Esophagus (tissue), 2 donors: Measurements from ENCODE around the gene NLGN1. TPM values are rescaled to one million over a fixed set of nuclear protein-coding genes. Genes with fewer than 3 reads are reported as not detected.
"Not testable (repeated sequence)": the region's sequence is repeated elsewhere in the genome, so short reads cannot be mapped to it uniquely, and the experiment has no call there.

Experiments used
- H3K27ac ChIP-seq, 2 donors: one replicate each; pipeline ENCODE4 v1.5.1; 2013; ENCODE audit warnings: low read depth in 2 of 2, mild to moderate bottlenecking in 2 of 2, inconsistent platforms in 1 of 2, low read length in 1 of 2, moderate library complexity in 1 of 2
- H3K27me3 ChIP-seq, 2 donors: one replicate each; pipeline ENCODE4 v1.6.1; 2013; ENCODE audit warnings: low read length in 2 of 2, control low read depth in 1 of 2, mild to moderate bottlenecking in 1 of 2; ENCODE audit not compliant: insufficient read depth in 2 of 2, control insufficient read depth in 1 of 2
- H3K36me3 ChIP-seq, 2 donors: one replicate each; pipeline ENCODE4 v1.6.1; 2013; ENCODE audit warnings: low read length in 1 of 2; ENCODE audit not compliant: control insufficient read depth in 2 of 2, insufficient read depth in 2 of 2
- H3K4me1 ChIP-seq, 2 donors: one replicate each; pipeline ENCODE4 v1.6.1; 2013; ENCODE audit warnings: low read length in 1 of 2; ENCODE audit not compliant: control insufficient read depth in 2 of 2, insufficient read depth in 2 of 2
- H3K4me3 ChIP-seq, 2 donors: one replicate each; pipeline ENCODE4 v1.5.1; 2013; ENCODE audit warnings: low read length in 2 of 2, mild to moderate bottlenecking in 2 of 2, low read depth in 1 of 2, moderate library complexity in 1 of 2
- H3K9me3 ChIP-seq, 2 donors: one replicate each; pipeline ENCODE4 v1.6.1; 2013; ENCODE audit warnings: mild to moderate bottlenecking in 2 of 2, low read depth in 1 of 2, low read length in 1 of 2, moderate library complexity in 1 of 2; ENCODE audit not compliant: control insufficient read depth in 2 of 2, insufficient read depth in 1 of 2
- WGBS, 2 donors: extraction: QIAGEN DNeasy Blood & Tissue Kit; methylation state at CpG; one replicate each; pipeline ENCODE4 v1.1.7; 2013; 5-methylcytosine and 5-hydroxymethylcytosine counted together
- polyA plus RNA-seq, 2 donors: library from polyadenylated mRNA; stranded (reverse); fragments of 200-250 nt; gene quantifications; one replicate each; pipeline ENCODE4 v1.2.3, GENCODE V29; 2013
- donor health status: healthy with polysubstance abuse.
- donor health status: Bipolar disorder and iron deficiency.

The NLGN1 gene
- polyA plus RNA-seq, 2 donors: 0.26 to 0.46 TPM

DNA sequence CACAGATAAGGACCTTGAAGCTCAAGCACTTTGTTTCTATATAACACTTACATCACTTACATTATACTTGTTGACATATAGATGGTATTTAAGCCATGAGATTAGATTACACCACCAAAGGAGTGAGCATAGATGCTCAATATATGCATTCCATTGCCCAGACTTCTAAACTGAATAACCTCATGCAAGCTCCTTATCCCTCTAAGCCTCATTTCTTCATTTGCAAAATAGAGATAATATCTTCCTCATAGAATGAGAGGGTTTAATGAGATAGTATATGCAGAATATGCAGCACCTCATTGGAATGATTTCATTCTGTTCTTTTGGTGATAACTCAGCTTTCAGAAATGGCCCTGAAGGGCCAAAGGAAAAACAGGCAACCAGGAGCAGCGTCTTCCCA, 18.5 kb downstream of the NLGN1 start:
- Histone ChIP-seq H3K4me3 (no peak overlapping the region), H3K4me1 (no peaks in the 10 kb centered on the region), H3K36me3 (no peaks in the 10 kb centered on the region), H3K9me3 (no peaks in the 10 kb centered on the region), H3K27ac (no peak overlapping the region), H3K27me3 (no peaks in the 10 kb centered on the region)
- WGBS, 2 donors: 84 to 87% methylated on average over 1 of the region's 1 CpG

DNA sequence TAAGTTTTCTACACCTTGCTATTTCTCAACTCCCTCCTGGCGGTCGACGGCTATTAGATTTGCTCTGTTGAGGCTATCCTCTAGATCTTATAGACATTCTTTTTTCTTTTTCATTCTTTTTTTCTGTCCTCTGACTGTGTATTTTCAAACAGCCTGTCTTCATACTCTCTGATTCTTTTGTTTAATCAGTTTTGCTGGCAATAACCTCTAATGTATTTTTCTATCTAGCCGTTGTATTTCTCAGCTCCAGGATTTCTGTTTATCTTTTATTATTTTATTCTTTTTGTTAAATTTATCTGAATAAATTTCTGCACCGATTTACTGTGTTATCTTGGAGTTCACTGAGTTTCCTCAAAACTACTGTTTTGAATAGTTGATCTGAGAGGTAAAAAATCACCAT, 31.5 kb downstream of the NLGN1 start:
- H3K4me1 ChIP-seq: no peaks in the 10 kb centered on the region
- no peaks in the 10 kb centered on the region for H3K36me3 ChIP-seq
- no peaks in the 10 kb centered on the region for H3K27me3 ChIP-seq
- H3K27ac ChIP-seq: no peak overlapping the region
- 88 to 90% methylated on average over 5 of the region's 5 CpGs for WGBS, 2 donors
- peaks cover 0 to 3% of the 10 kb centered on the region in 2 donors for H3K9me3 ChIP-seq
- no peak overlapping the region for H3K4me3 ChIP-seq

DNA sequence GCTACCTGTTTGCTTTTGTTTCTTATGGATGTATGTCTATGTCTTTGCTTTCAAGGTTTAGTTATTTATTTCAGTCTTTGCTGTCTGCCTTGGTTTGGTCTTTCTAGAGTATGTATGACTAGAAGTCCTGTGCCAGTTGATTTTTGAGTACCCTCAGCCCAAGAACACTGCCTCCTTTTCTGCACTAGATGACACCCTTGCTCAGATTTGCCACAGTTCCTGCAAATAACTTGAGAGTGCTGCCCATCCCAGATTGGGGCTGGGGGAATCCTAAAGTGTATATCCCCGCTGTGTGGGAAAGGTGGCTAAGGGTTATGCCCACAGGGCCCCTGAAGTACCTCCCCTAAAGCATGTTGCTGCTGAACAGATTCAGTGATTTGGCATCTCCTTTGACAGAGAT, 32.0 kb downstream of the NLGN1 start:
- H3K4me3 ChIP-seq: no peak overlapping the region
- H3K9me3 ChIP-seq: peaks cover 0 to 3% of the 10 kb centered on the region in 2 donors
- H3K4me1 ChIP-seq: no peaks in the 10 kb centered on the region
- no peaks in the 10 kb centered on the region for H3K27me3 ChIP-seq
- WGBS, 2 donors: 60 to 82% methylated on average over 1 of the region's 1 CpG
- no peak overlapping the region for H3K27ac ChIP-seq
- no peaks in the 10 kb centered on the region for H3K36me3 ChIP-seq

DNA sequence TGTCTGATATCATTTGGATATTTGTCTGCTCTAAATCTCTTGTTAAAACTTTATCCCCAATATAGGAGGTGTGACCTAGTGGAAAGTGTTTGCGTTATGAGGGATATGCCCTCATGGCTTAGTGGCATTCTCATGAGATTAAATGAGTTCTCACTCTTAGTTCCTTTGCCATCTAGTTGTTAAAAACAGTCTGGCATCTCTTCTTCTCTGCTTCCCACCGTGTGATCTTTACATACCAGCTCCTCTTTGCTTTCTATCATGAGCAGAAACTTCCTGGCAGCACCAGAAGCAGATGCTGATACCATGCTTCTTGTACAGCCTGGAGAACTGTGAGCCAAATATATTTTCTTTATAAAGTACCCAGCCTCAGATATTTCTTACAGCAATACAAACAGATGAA, 33.0 kb downstream of the NLGN1 start:
- H3K4me1 ChIP-seq: no peaks in the 10 kb centered on the region
- H3K36me3 ChIP-seq: no peaks in the 10 kb centered on the region
- H3K27me3 ChIP-seq: no peaks in the 10 kb centered on the region
- H3K27ac ChIP-seq: no peak overlapping the region
- H3K4me3 ChIP-seq: no peak overlapping the region
- H3K9me3 ChIP-seq: peaks cover 0 to 3% of the 10 kb centered on the region in 2 donors
- WGBS, 2 donors: 55 to 62% methylated on average over 2 of the region's 2 CpGs

DNA sequence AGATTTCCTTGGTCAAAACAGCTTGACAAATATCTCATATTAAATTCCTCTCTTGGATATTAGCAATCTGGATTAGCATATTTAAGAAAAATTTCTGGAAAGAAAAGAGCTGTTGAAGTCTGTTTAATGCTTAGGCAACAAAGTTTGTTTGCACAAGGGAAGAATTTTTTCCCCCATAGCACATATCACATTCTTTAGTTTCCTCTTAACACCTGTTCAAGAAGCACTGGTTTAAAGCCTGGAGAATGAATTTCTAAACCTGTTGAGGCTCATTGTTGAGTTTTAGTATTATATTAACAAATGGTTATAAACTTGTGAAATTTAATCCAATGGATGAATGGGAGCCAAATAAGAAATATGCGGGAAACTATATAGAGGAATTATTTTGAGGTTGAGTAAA, 41.5 kb downstream of the NLGN1 start:
- Histone ChIP-seq H3K36me3 (no peaks in the 10 kb centered on the region), H3K4me1 (no peaks in the 10 kb centered on the region), H3K9me3 (no peaks in the 10 kb centered on the region), H3K27ac (no peak overlapping the region), H3K4me3 (no peak overlapping the region), H3K27me3 (no peaks in the 10 kb centered on the region)
- 47 to 77% methylated on average over 1 of the region's 1 CpG for WGBS, 2 donors

DNA sequence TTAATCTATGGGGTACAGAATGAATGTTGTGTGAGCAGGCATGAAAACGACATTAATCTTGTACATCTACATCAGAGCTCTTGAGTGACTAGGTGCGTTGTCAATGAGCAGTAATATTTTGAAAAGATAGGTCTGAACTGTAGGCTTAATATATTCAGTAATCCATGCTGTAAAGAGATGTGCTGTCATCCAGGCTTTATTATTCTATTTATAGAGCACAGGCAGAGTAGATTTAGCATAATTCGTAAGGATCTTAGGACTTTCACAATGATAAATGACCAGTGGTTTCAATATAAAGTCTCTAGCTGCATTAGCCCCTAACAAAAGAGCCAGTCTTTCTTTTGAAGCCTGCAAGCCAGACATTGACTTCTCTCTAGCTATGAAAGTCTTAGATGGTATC, 43.0 kb downstream of the NLGN1 start:
- Histone ChIP-seq H3K9me3 (no peaks in the 10 kb centered on the region), H3K4me1 (no peaks in the 10 kb centered on the region), H3K27ac (no peak overlapping the region), H3K4me3 (no peak overlapping the region), H3K36me3 (no peaks in the 10 kb centered on the region), H3K27me3 (no peaks in the 10 kb centered on the region)
- WGBS, 2 donors: 70 to 77% methylated on average over 3 of the region's 3 CpGs

DNA sequence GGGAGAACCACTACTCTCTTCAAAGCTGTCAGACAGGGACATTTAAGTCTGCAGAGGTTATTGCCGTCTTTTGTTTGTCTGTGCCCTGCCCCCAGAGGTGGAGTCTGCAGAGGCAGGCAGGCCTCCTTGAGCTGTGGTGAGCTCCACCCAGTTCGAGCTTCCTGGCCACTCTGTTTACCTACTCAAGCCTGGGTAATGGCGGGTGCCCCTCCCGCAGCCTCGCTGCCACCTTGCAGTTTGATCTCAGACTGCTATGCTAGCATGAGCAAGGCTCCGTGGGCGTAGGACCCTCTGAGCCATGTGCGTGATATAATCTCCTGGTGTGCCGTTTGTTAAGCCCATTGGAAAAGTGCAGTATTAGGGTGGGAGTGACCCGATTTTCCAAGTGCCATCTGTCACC, 54.0 kb downstream of the NLGN1 start:
- H3K9me3 ChIP-seq, H3K27me3 ChIP-seq, H3K36me3 ChIP-seq, H3K27ac ChIP-seq, H3K4me3 ChIP-seq, H3K4me1 ChIP-seq: not testable (repeated sequence)
- 87 to 89% methylated on average over 10 of the region's 10 CpGs for WGBS, 2 donors

DNA sequence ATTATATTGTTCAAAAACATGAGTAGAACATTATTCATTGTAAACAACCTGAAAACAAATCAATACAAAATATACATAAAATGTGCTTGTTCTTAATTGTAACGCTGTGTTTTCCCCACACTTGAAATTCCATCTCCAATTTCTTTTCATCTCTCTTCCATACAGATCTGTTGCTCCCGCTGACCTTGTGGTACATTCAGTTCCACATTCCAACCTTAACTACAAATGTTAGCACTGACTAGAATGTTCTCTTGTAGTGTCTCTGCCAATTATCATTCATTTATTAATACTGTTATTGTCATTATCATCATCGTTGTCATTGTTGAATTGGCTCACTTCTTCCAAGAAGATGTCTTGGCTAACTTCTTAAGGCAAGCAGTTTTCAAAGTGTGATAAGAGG, 65.7 kb downstream of the NLGN1 start:
- H3K4me3 ChIP-seq: no peak overlapping the region
- H3K27me3 ChIP-seq: no peaks in the 10 kb centered on the region
- H3K36me3 ChIP-seq: no peaks in the 10 kb centered on the region
- H3K27ac ChIP-seq: no peak overlapping the region
- H3K9me3 ChIP-seq: no peaks in the 10 kb centered on the region
- 76 to 88% methylated on average over 3 of the region's 3 CpGs for WGBS, 2 donors
- H3K4me1 ChIP-seq: no peaks in the 10 kb centered on the region

DNA sequence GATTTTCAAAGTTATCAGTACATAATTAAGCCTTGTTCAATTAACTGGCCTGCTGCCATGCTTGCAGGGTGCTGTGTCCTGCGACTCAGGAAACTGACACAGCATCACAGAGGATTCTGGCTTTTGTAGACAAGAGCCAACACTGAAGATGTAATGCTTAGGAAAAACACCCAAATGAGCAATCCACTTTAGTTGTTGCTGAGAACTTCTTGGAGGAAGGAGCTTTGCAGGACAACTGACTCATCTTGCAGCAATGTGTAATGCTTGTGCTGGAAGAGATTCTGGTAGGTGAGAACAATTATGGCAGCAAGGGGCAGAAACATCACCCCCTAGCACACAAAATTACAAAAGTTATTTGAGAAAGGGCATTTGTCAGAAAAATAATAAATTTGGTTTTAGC, 67.6 kb downstream of the NLGN1 start:
- Histone ChIP-seq H3K4me3 (no peak overlapping the region), H3K4me1 (no peaks in the 10 kb centered on the region), H3K9me3 (no peaks in the 10 kb centered on the region), H3K36me3 (no peaks in the 10 kb centered on the region), H3K27ac (no peak overlapping the region), H3K27me3 (no peaks in the 10 kb centered on the region)
- WGBS, 2 donors: 50 to 62% methylated on average over 1 of the region's 1 CpG

DNA sequence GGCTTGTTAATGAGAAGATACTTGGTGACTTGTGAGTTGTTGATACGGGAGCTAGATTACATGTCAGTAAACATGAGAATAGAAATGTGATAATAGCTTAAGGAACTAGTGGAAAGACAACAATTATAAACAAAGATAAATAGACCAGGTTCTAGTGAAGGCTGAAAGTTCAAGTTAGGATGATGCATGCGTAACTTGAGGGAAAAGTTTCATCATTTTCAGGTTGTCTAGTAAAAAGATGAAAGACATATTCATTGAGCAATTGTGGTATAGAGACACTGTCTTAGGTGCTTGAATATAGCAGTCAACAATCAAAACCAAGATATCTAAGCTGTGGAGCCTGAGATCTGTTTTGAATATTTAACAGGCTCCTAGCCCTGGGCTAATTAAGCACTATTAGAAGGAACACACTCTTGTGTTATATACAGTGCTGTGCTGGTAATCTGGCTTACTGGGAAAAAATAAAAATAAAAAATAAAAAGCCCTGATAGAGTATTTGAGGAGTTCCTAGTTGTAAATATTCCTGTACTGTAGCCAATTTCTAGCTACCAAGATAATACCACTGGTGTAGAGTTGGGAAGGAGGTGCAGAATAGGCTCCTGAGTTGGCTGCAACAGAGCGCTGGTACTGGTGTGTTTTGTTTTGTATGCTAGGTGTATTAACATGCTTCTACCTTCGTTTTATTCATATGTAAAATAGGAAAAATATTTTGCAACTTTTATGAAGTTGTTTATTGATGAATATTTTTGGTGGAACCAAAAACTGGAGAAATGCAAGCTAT, 68.5 kb downstream of the NLGN1 start:
- no peaks in the 10 kb centered on the region for H3K36me3 ChIP-seq
- H3K4me1 ChIP-seq: no peaks in the 10 kb centered on the region
- no peak overlapping the region for H3K27ac ChIP-seq
- H3K9me3 ChIP-seq: no peaks in the 10 kb centered on the region
- no peak overlapping the region for H3K4me3 ChIP-seq
- H3K27me3 ChIP-seq: no peaks in the 10 kb centered on the region
- WGBS, 2 donors: 79 to 85% methylated on average over 4 of the region's 4 CpGs
